Breast epithelium (tissue), 4 donors: ENCODE results near the gene MYO3B. TPM values are rescaled to one million over a fixed set of nuclear protein-coding genes. Genes with fewer than 3 reads are reported as not detected.

Experiments used
- DNase-seq, 2 donors: peaks; one replicate each; pipeline ENCODE4 v3.0.0-alpha.2; 2019; ENCODE audit warnings: low spot score in 2 of 2
- H3K27ac ChIP-seq, 2 donors: fragments of 200-600 bp; sonication (generic) in 1 of 2; one replicate each; pipeline ENCODE4 v1.5.1; 2016 to 2019; ENCODE audit warnings: mild to moderate bottlenecking in 1 of 2
- H3K27me3 ChIP-seq, 2 donors: fragments of 200-600 bp; sonication (generic) in 1 of 2; one replicate each; pipeline versions ENCODE4 v1.5.1 to v1.6.0; 2017 to 2019; ENCODE audit warnings: control low read depth in 1 of 2, mild to moderate bottlenecking in 1 of 2
- H3K36me3 ChIP-seq: fragments of 200-600 bp; one replicate; pipeline ENCODE4 v1.5.1; 2019
- H3K4me1 ChIP-seq, 2 donors: fragments of 200-600 bp; sonication (generic); one replicate each; pipeline ENCODE4 v1.5.1; 2016 to 2019; ENCODE audit warnings: control low read depth in 1 of 2
- H3K4me3 ChIP-seq, 3 donors: fragments of 200-600 bp; sonication (generic); 1 replicate in 2 of 3; 2 replicates in 1 of 3; pipeline ENCODE4 v1.5.1; 2016 to 2019; ENCODE audit warnings: mild to moderate bottlenecking in 3 of 3, moderate library complexity in 2 of 3
- H3K9me3 ChIP-seq, 2 donors: fragments of 200-600 bp; sonication (generic) in 1 of 2; one replicate each; pipeline ENCODE4 v1.5.1; 2016 to 2019; ENCODE audit warnings: control low read depth in 1 of 2
- POLR2A ChIP-seq: fragments of 450-650 bp; IDR thresholded peaks from one replicate; pipeline ENCODE4 v1.6.1; 2016; ENCODE audit warnings: antibody characterized with exemption, mild to moderate bottlenecking, moderate library complexity
- POLR2AphosphoS5 ChIP-seq, 3 donors: sonication (generic); formaldehyde crosslinking; IDR thresholded peaks; one replicate each; pipeline ENCODE4 v1.6.1; 2017; ENCODE audit warnings: antibody characterized with exemption in 3 of 3
- intact Hi-C: fragments of 100-400 bp; cut with DNase I; formaldehyde crosslinking; loops from one replicate; pipeline ENCODE4 v1.15.1; 2023; ENCODE audit warnings: low total_unique reads
- total RNA-seq, 3 donors: library from RNA; depleted of rRNA; stranded (reverse); fragments of >200 nt; gene quantifications; one replicate each; pipeline ENCODE4 v1.1.0, GENCODE V29; 2016
- TF ChIP-seq, protein P1 (sequence below), 3 donors: fragments of 450-650 bp; IDR thresholded peaks; one replicate each; pipeline ENCODE4 v1.5.1; 2016 to 2017; ENCODE audit warnings: antibody characterized with exemption in 3 of 3, mild to moderate bottlenecking in 3 of 3, moderate library complexity in 3 of 3

Gene MYO3B
- total RNA-seq, 3 donors from 2014 or later: 0.15 to 0.98 (median 0.16) TPM

- DNase-seq: no peak
- Histone ChIP-seq H3K4me3 (no peak overlapping the region), H3K36me3 (no peaks in the 10 kb centered on the region), H3K27me3 (no peaks in the 10 kb centered on the region), H3K9me3 (no peaks in the 10 kb centered on the region), H3K4me1 (no peaks in the 10 kb centered on the region), H3K27ac (no peak overlapping the region)
- intact Hi-C loops: no loop called here
- no peak for TF ChIP-seq POLR2AphosphoS5 (IDR thresholded peaks at IDR 0.05)
Measured at GRCh38 chr2:170696948-170697347, 519.0 kb downstream of the MYO3B start.

DNA sequence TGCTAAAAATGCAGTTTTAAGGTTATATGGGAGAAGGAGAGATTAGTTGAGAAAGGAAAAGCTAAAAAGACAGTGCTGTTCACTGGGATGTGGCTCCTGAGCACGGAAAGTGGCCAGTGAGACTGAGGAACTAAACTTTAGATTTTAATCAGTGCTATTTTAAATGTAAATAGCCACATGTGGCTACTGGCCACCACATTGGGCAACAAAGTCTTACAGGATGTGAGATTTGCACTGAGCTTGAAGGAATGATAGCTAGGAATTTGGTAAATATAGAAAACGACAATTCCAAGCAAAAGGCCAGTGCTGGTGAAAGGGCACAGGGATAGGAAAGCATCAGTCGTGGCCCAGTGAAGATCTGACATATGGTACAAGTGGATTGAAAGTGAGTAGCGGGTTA is 523.1 kb downstream of the MYO3B start:
- DNase-seq: no peak
- no peaks in the 10 kb centered on the region for H3K9me3 ChIP-seq
- TF ChIP-seq, protein P1, sequence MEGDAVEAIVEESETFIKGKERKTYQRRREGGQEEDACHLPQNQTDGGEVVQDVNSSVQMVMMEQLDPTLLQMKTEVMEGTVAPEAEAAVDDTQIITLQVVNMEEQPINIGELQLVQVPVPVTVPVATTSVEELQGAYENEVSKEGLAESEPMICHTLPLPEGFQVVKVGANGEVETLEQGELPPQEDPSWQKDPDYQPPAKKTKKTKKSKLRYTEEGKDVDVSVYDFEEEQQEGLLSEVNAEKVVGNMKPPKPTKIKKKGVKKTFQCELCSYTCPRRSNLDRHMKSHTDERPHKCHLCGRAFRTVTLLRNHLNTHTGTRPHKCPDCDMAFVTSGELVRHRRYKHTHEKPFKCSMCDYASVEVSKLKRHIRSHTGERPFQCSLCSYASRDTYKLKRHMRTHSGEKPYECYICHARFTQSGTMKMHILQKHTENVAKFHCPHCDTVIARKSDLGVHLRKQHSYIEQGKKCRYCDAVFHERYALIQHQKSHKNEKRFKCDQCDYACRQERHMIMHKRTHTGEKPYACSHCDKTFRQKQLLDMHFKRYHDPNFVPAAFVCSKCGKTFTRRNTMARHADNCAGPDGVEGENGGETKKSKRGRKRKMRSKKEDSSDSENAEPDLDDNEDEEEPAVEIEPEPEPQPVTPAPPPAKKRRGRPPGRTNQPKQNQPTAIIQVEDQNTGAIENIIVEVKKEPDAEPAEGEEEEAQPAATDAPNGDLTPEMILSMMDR (IDR thresholded peaks at IDR 0.05): no peak
- no peak for TF ChIP-seq POLR2A
- TF ChIP-seq POLR2AphosphoS5 (IDR thresholded peaks at IDR 0.05): no peak
- intact Hi-C loops: no loop called here
- H3K27ac ChIP-seq: no peak overlapping the region
- H3K4me1 ChIP-seq: no peaks in the 10 kb centered on the region
- H3K27me3 ChIP-seq: no peaks in the 10 kb centered on the region
- H3K4me3 ChIP-seq: no peak overlapping the region
- H3K36me3 ChIP-seq: no peaks in the 10 kb centered on the region

DNA sequence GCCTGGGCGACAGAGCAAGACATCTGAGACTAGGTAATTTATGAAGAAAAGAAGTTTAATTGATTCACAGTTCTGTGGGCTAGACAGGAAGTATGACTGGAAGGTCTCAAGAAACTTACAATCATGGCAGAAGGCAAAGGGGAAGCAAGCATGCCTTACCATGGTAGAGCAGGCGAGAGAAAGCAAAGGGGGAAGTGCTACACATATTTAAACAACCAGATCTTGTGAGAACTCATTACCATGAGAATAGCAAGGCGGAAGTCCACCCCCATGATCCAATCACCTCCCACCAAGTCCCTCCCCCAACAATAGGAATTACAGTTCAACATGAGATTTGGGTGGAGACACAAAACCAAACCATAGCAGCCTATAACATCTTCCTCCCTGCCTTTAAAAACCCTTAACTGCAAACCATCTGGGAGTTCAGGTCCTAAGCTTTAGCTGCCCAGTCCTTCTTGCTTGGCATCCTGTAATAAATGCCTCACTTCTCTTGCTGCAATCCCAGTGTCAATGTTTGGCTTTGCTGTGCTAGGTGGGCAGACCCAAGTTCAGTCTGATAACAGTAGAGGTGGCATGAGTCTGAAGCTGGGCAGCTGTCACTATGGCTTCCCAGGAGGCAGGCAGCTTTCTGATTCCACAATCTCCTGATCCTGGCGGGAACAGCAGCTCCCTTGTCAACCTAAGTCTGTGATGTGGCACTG is 526.0 kb downstream of the MYO3B start:
- Histone ChIP-seq H3K9me3 (no peaks in the 10 kb centered on the region), H3K4me3 (no peak overlapping the region), H3K4me1 (no peaks in the 10 kb centered on the region), H3K27me3 (no peaks in the 10 kb centered on the region), H3K36me3 (no peaks in the 10 kb centered on the region), H3K27ac (no peak overlapping the region)
- TF ChIP-seq, protein P1 (IDR thresholded peaks at IDR 0.05): no peak
- TF ChIP-seq POLR2AphosphoS5 (IDR thresholded peaks at IDR 0.05) (no peak), POLR2A (no peak)
- DNase-seq: no peak
- intact Hi-C loops: no loop called here
